Prostate gland (tissue), 2 donors: ENCODE results near the gene TMEM245. TPM values are rescaled to one million over a fixed set of nuclear protein-coding genes. Genes with fewer than 3 reads are reported as not detected.

Source experiments
- DNase-seq: peaks from one replicate; pipeline ENCODE4 v3.0.0-alpha.2; 2019; ENCODE audit warnings: low spot score
- H3K27ac ChIP-seq, 2 donors: fragments of 200-600 bp; sonication (generic); 2 replicates each; pipeline ENCODE4 v1.5.1; 2017 to 2019
- H3K27me3 ChIP-seq: fragments of 200-600 bp; sonication (generic); replicated peaks from 2 replicates; pipeline ENCODE4 v1.5.1; 2019; ENCODE audit not compliant: insufficient read depth
- H3K36me3 ChIP-seq, 2 donors: fragments of 200-600 bp; sonication (generic); 1 replicate in 1 of 2; 2 replicates in 1 of 2; pipeline versions ENCODE4 v1.5.1 to v1.8.1; 2017 to 2019
- H3K4me1 ChIP-seq: fragments of 200-600 bp; sonication (generic); replicated peaks from 2 replicates; pipeline ENCODE4 v1.5.1; 2019
- H3K4me3 ChIP-seq, 2 donors: fragments of 200-600 bp; sonication (generic); 2 replicates each; pipeline ENCODE4 v1.5.1; 2017 to 2019
- H3K9me3 ChIP-seq: fragments of 200-600 bp; sonication (generic); 2 replicates; pipeline ENCODE4 v1.5.1; 2017
- CTCF ChIP-seq, 4 experiments: fragments of 200-600 bp in 2 of 4; fragments of 450-650 bp in 2 of 4; sonication (generic) in 2 of 4; IDR thresholded peaks; 1 replicate in 3 of 4; 2 replicates in 1 of 4; pipeline ENCODE4 v1.5.1; 2016 to 2019; ENCODE audit warnings: antibody characterized with exemption in 4 of 4, mild to moderate bottlenecking in 2 of 4, moderate library complexity in 2 of 4
- POLR2A ChIP-seq: fragments of 450-650 bp; IDR thresholded peaks from one replicate; pipeline ENCODE4 v1.6.1; 2016; ENCODE audit warnings: antibody characterized with exemption, mild to moderate bottlenecking
- POLR2AphosphoS5 ChIP-seq: sonication (generic); formaldehyde crosslinking; IDR thresholded peaks from one replicate; pipeline ENCODE4 v1.6.1; 2017; ENCODE audit warnings: antibody characterized with exemption
- WGBS: methylation state at CpG from one replicate; pipeline ENCODE4 v1.1.5; 2018; 5-methylcytosine and 5-hydroxymethylcytosine counted together
- intact Hi-C: fragments of 100-400 bp; cut with DNase I; formaldehyde crosslinking; loops from one replicate; pipeline ENCODE4 v1.14.2; 2022
- total RNA-seq, 2 donors: library from RNA; depleted of rRNA; stranded (reverse); fragments of >200 nt; gene quantifications; one replicate each; pipeline ENCODE4 v1.1.0, GENCODE V29; 2016

The TMEM245 gene
- total RNA-seq, 2 donors from 2014 or later: 57.7 to 82.1 TPM

- H3K27me3 ChIP-seq: no peaks in the 10 kb centered on the region
- intact Hi-C loops: loop anchor here (2.0 to 10.0 kb wide), 2 partner anchors 79 to 105 kb away; partner anchors contain the start of genes ABITRAM, ELP1 and TMEM245
- TF ChIP-seq POLR2A: no peak
- no peaks in the 10 kb centered on the region for H3K4me1 ChIP-seq
- H3K27ac ChIP-seq: peak overlapping the region; percentile 89 to 93
- no peak for DNase-seq
- H3K36me3 ChIP-seq: no peaks in the 10 kb centered on the region
- WGBS: 15% methylated on average over 19 of the region's 19 CpGs
- peak overlapping the region; percentile 87 for H3K4me3 ChIP-seq
- no peaks in the 10 kb centered on the region for H3K9me3 ChIP-seq
These were observed 105.8 kb downstream of the TMEM245 start for GRCh38 chr9:109013679-109014607.

- DNase-seq: peak; percentile 93
- Histone ChIP-seq H3K27ac (peak within 1 kb of the TSS; percentile 89 to 93), H3K4me1 (no peaks in the 10 kb centered on the region), H3K27me3 (no peaks in the 10 kb centered on the region), H3K4me3 (peak within 1 kb of the TSS; percentile 87), H3K9me3 (no peaks in the 10 kb centered on the region), H3K36me3 (no peaks in the 10 kb centered on the region)
- intact Hi-C loops: loop anchor here (2.0 to 10.0 kb wide), 2 partner anchors 78 to 106 kb away; partner anchors contain the start of genes ABITRAM, ELP1 and TMEM245
- under 1% methylated on average over 49 of the region's 99 CpGs for WGBS
- TF ChIP-seq POLR2A: peak; percentile 88
- TF ChIP-seq CTCF (IDR thresholded peaks at IDR 0.05): no peak
- peak; percentile 26 for TF ChIP-seq POLR2AphosphoS5
These were observed 106.7 kb downstream of the TMEM245 start, which contains the start of gene CTNNAL1 for GRCh38 chr9:109012876-109013678. Gene CTNNAL1 (minus strand): TSS chr9:109013499. CDS start chr9:109013442, 57 bp downstream.

GRCh38 chr9:109012009-109012875, 107.5 kb downstream of the TMEM245 start:
- WGBS: 2% methylated on average over 29 of the region's 29 CpGs
- Histone ChIP-seq H3K4me1 (no peaks in the 10 kb centered on the region), H3K9me3 (no peaks in the 10 kb centered on the region), H3K27ac (peak overlapping the region; percentile 89 to 93), H3K36me3 (no peaks in the 10 kb centered on the region), H3K4me3 (peak overlapping the region; percentile 87), H3K27me3 (no peaks in the 10 kb centered on the region)
- peak; percentile 64 for DNase-seq
- intact Hi-C loops: loop anchor here (2.0 to 10.0 kb wide), 2 partner anchors 77 to 107 kb away; partner anchors contain the start of genes ABITRAM, ELP1 and TMEM245
- no peak for TF ChIP-seq CTCF (IDR thresholded peaks at IDR 0.05)
- peak; percentile 46 for TF ChIP-seq POLR2AphosphoS5

- no peak for TF ChIP-seq CTCF (IDR thresholded peaks at IDR 0.05)
- no peak for TF ChIP-seq POLR2AphosphoS5
- TF ChIP-seq POLR2A: no peak
- no peaks in the 10 kb centered on the region for H3K36me3 ChIP-seq
- no peak for DNase-seq
- no peak overlapping the region for H3K4me3 ChIP-seq
- no peaks in the 10 kb centered on the region for H3K9me3 ChIP-seq
- H3K4me1 ChIP-seq: no peaks in the 10 kb centered on the region
- H3K27me3 ChIP-seq: no peaks in the 10 kb centered on the region
- intact Hi-C loops: loop anchor here (10.0 kb wide), 1 partner anchor 76 kb away; the partner anchor contains the start of genes ABITRAM and ELP1
- peak overlapping the region in 1 of 2 donors; percentile 89 for H3K27ac ChIP-seq
These were observed 108.5 kb downstream of the TMEM245 start for GRCh38 chr9:109011231-109011671.
